Smooth muscle cell of the brain vasculature (primary cell): ENCODE data around the gene FAM53C.
"Not testable (repeated sequence)": the region's sequence is repeated elsewhere in the genome, so short reads cannot be mapped to it uniquely, and the experiment has no call there.

Experiments used
- DNase-seq: peaks from one replicate; pipeline ENCODE4 v3.0.0-alpha.2; 2012; ENCODE audit warnings: low read depth, low spot score

Gene FAM53C

GRCh38 chr5:138351056-138351455 is 13.0 kb downstream of the FAM53C start:
- DNase-seq, result no peak

GRCh38 chr5:138351517-138351916 is 13.5 kb downstream of the FAM53C start:
- no peak for DNase-seq

GRCh38 chr5:138352071-138352721 is 14.1 kb downstream of the FAM53C start, which contains the start of gene KDM3B:
TSS of gene KDM3B (plus strand) at chr5:138352685. CDS start at chr5:138352796, 111 bp downstream.
- DNase-seq, result peak; percentile 59

- no peak for DNase-seq
These were observed 14.9 kb downstream of the FAM53C start for GRCh38 chr5:138352722-138353559.

- no peak for DNase-seq
These were observed 15.6 kb downstream of the FAM53C start for GRCh38 chr5:138353560-138354080.

GRCh38 chr5:138354387-138354786 is 16.3 kb downstream of the FAM53C start:
- DNase-seq, result no peak

- DNase-seq, result no peak
These were observed 16.9 kb downstream of the FAM53C start for GRCh38 chr5:138354926-138355378.

GRCh38 chr5:138359621-138360020 is 21.6 kb downstream of the FAM53C start:
- no peak for DNase-seq

- DNase-seq, result no peak
These were observed 22.9 kb downstream of the FAM53C start for GRCh38 chr5:138360941-138361452.

GRCh38 chr5:138364576-138364975 is 26.5 kb downstream of the FAM53C start:
- DNase-seq, result no peak

- DNase-seq, result no peak
These were observed 28.7 kb downstream of the FAM53C start for GRCh38 chr5:138366632-138367382.

- no peak for DNase-seq
These were observed 31.2 kb downstream of the FAM53C start for GRCh38 chr5:138369261-138369660.

GRCh38 chr5:138369706-138370105 is 31.6 kb downstream of the FAM53C start:
- DNase-seq, result no peak

GRCh38 chr5:138370537-138370936 is 32.5 kb downstream of the FAM53C start:
- no peak for DNase-seq

- no peak for DNase-seq
These were observed 33.4 kb downstream of the FAM53C start for GRCh38 chr5:138371454-138371853.

- DNase-seq, result no peak
These were observed 34.2 kb downstream of the FAM53C start for GRCh38 chr5:138372225-138372624.

GRCh38 chr5:138372653-138373052 is 34.6 kb downstream of the FAM53C start:
- no peak for DNase-seq

- DNase-seq, result no peak
These were observed 44.3 kb downstream of the FAM53C start for GRCh38 chr5:138382347-138382746.

GRCh38 chr5:138385660-138386059 is 47.6 kb downstream of the FAM53C start:
- no peak for DNase-seq

GRCh38 chr5:138386290-138386689 is 48.2 kb downstream of the FAM53C start:
- DNase-seq, result no peak

- DNase-seq, result no peak
These were observed 51.3 kb downstream of the FAM53C start for GRCh38 chr5:138389332-138389731.

GRCh38 chr5:138389911-138390310 is 51.8 kb downstream of the FAM53C start:
- DNase-seq, result not testable (repeated sequence)
